Measurements from ENCODE around the gene NUP214.
"Not testable (repeated sequence)": the region's sequence is repeated elsewhere in the genome, so short reads cannot be mapped to it uniquely, and the experiment has no call there.

The NUP214 gene

GRCh38 chr9:131259432-131259898, 134.1 kb downstream of the NUP214 start:
- DNase-seq (ENCODE audit: low read depth in 2 of 2) = no peak

GRCh38 chr9:131259916-131260597, 134.7 kb downstream of the NUP214 start:
- DNase-seq (ENCODE audit: low read depth in 2 of 2) = no peak

DNA sequence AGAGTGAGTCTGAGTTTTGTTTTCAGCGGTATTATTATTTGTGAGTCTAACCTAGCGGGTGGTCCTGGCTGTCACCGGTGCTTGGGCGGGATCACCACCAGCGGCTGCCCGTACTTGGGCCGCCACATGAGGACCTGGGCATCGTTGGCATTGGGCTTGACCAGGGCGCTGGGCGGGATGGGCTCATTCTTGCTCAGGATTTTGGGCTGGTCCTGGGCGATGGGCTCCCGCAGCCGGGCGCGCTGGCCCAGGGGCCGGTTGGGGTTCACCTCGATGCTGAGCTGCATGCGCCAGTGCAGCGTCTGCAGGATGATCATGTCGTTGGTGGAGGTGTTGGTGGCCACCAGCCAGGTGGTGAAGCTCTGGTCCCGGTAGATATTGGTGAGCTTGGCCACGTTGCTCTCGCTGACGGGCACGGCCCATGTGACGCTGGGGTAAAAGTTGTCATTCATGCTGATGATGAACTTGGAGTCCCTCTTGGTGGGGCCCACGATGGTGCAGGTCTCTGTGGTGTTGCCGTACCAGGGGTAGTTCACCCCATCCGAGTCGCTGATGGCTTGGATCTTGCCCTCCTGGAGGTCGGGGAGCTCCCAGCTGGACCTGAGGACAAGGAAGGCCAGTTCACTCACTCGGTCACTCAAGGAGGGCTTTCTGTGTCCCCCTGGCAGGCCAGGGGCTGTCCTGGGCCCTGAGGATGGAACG, 135.5 kb downstream of the NUP214 start:
- no peak for DNase-seq (ENCODE audit: low read depth in 2 of 2)

DNA sequence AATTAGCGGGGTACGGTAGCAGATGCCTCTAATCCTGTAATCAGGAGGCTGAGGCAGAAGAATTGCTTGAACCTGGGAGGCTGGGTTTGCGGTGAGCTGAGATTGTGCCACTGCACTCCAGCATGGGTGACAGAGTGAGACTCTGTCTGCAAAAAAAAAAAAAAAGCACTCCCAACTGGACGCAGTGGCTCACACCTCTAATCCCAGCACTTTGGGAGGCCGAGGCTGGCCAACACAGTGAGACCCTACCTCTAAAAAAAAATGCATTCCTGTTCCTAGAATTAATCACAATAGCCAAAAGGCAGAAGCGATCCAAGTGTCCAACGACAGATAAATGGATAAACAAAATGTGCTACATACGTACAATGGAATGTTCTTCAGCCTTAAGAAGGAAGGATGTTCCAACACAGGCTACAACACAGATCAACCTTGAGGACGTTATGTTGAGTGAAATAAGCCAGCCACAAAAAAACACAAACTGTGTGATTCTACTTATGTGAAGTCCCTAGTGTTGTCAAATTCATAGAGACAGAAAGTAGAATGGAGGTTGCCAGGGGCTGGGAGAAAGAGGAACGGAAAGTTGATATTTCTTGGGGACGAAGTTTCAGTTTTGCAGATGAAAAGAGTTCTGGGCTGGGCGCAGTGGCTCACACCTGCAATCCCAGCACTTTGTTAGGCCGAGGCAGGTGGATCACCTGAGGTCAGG, 137.1 kb downstream of the NUP214 start:
- DNase-seq (ENCODE audit: low read depth in 2 of 2) = no peak

GRCh38 chr9:131263033-131263343, 137.6 kb downstream of the NUP214 start:
- not testable (repeated sequence) for DNase-seq (ENCODE audit: low read depth in 2 of 2)

GRCh38 chr9:131263701-131264100, 138.3 kb downstream of the NUP214 start:
- no peak for DNase-seq (ENCODE audit: low read depth in 2 of 2)

DNA sequence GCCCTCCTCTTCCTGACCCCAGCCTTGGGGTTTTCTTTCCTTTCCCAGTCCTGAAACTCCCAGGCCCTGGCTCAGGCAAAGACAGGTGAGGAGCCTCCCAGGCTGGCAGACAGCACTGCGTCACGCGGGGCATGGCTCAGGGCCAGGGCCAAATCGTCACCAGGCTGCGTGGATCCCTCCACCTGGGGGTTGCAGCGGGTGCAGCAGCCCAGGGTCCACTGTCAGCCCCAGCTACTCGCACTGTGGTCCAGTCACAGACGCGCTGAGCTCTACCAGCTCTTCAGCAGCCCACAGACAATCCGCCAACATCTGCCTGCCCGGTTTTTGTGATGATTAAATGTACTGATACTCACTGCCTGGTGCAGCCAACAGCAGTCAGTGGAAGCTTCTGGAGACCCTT, 138.8 kb downstream of the NUP214 start:
- no peak for DNase-seq (ENCODE audit: low read depth in 2 of 2)

DNA sequence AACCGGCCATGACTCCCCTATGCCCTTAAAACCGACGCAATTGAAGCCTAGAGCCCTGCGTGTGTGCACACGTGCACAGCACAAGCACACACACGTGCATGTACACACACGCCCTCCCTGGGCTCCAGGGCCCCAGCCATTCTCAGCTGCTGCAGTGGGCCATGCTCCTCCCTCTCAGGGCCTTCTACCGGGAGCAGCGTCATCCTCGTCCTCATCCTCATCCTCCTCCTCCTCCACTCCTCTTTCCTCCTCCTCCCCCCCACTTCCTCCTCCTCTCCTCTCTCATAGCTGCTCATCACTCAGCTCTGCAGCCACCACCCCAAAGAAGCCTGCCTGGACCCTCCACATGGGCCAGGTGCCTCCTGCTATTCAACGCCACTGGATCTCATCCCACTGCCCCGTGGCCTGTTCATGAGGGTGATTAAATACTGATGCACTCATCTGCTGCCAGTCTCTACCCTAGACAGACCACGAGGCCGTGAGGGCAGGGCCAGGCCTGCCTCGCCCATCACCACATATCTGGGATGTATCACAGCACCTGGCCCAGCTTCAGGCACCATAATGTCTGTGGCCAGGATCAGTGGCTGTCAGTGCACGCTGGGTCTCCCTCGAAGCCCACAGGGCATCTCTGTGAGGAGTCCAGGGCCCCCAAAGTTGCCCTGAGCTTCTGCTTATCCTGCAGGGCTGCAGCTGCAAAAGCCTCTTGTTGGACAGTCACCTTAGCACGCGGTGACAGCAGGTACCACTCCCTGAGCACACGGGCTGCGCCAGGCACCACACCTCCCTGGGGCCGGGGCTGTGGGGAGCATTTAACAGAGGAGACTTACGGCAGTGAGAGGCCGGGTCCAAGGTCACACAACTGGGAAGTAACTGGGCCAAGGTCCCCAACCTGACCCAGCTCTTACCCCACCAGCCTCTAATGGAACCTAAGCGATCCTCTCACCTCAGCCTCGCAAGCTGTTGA, 141.2 kb downstream of the NUP214 start:
- no peak for DNase-seq (ENCODE audit: low read depth in 2 of 2)

DNA sequence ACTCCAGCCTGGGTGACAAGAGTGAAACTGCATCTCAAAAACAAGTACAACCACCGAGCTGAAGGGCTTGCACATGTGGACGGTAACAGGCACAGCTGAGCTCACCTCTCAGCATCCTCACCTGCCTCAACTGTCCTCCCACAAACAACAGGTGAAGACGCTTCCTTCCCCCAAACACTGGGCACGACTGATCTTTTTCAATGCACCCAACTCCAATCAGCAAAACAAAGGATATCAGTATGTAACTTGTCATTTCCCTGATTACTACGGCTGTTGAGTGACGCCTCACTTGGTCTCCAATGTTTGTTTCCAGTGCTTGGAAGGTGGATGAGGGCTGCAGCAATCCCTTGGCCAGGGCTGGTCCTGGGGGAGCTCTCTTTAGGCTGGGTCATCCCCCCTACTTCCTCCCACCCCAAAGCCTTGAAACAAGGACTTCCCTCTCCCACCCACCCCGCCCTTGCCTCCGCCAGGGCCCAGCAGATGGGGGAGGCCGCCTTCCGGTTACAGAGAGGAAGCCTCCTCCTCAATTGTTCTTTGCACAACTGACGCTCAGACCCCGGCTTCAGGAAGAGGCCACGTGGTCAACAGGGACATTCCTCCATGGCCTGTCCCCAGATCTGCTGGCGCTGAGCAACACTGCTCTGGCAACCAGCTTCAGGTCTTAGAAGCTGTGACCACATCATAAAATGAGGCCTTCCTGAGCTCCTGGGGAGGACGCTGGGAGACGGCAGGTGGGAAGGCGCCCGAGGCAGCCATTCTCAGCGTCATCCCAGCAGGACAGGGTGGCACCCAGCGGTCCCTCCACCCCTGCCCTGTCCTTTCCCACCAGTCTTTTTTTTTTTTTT, 145.0 kb downstream of the NUP214 start:
- no peak for DNase-seq (ENCODE audit: low read depth in 2 of 2)

- not testable (repeated sequence) for DNase-seq (ENCODE audit: low read depth in 2 of 2)
Measured at GRCh38 chr9:131271016-131271273, 145.6 kb downstream of the NUP214 start.

- DNase-seq (ENCODE audit: low read depth in 2 of 2) = no peak
Measured at GRCh38 chr9:131271506-131271931, 146.1 kb downstream of the NUP214 start.

GRCh38 chr9:131272212-131272611, 146.8 kb downstream of the NUP214 start:
- no peak for DNase-seq (ENCODE audit: low read depth in 2 of 2)

DNA sequence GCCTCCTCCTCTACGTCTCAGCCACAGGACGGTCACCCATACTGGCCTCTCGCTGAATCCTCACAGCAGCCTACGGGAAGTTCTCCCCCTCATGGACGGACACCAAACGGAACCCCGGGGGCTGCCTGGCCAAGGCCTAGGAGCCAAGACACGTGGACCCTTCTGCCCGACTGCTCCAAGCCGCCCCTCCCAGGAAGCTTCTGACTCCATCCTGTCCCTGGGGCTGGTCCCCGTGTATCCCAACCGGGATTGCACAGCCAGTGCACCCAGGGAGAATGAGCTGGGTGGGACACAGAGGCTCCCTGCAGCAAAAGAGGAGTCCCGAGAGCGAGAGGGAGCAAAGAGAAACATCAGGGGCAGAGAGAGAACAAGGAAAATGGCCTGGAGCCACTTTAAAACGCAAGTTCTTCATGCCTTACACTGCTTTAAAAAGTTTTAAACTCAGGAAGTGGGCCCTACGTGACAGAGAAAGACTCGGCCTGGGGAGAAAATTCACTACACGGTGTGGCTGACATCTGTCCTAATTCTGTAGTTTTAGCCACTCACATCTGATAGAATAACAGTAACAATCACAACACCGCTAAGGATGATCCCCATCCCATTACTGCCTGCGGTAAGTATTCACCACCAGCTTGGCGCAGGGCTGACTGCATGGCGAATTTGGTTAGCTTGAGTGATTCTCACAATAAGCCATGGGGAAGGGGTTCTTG, 147.9 kb downstream of the NUP214 start:
- DNase-seq (ENCODE audit: low read depth in 2 of 2) = no peak

DNA sequence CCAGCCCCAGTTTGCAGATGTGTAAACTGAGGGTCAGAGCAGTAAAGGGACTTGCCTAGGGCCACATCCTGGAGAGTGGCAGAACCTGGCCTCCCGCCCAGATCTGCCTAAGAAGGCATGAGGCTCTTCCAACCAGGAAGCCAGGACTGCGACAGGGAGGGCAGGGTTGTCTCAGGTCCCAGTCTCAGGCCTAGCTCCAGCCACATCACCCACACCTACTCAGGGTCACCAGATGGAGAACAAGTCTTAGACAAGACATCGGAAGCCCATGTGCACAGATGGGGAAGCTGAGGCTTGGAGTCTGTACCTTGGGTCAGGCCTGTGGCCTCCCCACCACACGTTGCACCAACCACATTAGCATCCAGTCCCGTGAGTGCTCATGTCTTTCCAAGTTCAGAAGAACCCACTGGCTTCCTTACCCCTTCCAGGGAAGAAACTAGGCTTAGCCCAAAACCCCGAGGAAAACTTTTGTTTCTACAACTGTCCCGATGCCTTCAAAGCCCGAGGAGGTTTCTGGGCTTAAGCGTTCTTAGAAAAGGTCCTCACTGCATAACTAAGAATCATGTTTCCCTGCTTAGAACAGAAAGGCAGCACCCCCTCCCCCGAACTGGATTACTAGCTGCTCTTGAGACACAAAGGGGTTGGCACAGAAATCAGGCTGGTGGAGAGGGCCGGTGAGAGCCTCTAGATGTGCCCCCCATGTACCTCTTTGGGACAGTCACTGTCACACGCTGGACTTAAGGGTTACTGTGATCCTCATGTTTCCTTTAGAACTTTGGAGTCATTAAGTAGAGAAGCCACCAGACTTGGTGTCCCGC, 148.7 kb downstream of the NUP214 start:
- DNase-seq (ENCODE audit: low read depth in 2 of 2) = no peak

DNA sequence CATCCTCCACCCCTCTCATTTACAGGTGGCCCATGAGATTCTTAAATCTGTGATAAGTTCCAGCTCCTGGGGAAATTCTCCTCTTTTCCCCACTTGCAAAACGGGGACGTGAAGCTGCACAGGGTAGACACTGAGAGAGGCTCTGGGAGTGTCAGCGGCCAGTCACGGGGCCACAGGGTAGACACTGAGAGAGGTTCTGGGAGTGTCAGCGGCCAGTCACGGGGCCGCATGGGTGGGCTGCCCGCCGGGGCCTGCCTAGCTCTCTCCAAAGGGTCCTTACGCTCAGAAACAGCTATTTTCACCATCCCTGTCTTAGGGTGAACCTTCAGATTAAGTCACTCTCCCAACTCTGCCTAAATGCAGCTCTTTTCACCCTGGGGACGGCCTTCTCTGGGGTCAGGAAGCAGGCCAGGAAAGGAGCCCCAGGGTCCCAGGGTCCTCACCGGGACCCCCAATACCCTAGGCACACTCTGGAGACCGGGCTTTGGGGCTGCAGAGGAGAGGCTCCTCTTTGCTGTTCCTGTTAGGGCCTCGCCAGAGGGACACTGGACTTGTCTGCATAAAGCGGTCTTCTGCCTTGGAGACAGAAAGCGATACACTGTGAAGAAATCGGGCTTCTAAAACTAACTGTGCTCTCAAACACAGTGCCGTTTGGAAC, 149.4 kb downstream of the NUP214 start:
- no peak for DNase-seq (ENCODE audit: low read depth in 2 of 2)

DNA sequence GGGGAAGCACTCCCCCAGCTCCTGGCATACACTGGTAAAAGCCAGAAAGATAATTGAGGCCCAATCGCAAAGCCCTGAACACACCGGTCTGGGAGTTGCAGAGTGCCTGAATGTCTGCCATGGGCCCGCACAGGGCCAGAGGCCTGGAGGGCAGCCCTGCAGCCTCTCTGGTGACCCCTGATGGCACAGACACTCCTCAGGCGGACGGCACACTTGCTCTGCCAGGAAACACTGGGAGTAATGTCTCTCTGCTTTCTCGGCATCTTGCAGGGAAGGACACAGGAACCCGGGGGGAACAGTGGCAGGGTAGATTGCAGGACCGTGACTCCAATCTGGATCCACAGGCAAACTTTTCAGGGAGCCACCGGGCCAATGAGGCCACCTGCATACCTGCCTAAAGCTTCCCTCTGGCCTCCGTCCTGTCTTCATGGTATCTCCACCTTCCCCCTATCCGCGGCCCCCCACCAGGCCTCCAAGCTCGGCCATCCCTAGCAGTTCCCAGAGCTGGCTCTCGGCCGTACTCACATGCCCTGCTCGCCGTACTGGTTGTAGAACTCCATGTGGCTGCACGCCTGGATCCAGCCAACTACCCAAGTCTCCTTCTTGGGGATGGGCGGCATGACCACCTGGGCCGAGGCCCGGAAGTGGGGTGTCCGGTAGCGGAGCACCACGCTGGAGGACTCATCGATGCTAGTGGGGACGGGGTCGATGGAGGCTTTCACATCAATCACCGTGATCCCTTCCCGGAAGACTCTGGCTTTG, 150.1 kb downstream of the NUP214 start:
- DNase-seq (ENCODE audit: low read depth in 2 of 2) = no peak

DNA sequence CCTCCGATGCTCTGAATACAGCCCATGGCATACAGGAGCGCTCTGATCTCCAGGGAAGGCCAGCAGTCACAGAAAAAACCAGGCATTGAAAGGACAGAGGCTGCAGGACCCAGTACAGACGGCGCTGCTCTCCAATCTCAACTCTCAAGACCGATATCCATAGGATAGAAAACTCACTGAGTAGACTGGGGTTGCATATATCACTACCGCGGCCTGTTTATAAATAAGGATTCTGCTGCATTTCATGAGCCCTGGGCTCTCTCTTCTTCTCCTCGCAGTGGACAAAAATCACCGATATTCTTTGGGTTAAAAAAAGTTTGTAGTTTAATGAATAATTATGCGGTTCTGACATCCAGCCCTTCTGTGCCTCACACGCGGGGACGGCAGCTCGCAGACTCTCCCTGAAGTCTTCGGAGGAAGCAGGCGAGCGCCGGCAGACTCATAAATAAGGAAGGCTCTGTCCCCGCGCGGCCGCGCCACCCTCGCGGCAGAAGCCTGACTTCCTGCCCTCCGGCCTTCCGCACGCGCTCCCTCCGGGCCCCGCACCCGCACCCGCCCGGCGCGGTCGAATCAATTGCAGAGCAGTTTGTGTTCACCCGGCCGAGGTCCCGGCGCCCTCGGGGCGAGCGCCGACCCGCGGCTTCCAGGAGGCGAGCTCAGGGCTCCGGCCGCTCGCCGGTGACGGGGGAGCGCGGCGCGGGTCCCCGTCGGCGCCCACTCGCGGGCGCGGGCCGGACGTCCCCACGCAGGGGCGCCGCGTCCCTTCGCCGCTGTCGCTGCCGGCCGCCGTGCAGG, 150.9 kb downstream of the NUP214 start, which contains the start of gene FAM78A:
FAM78A (minus strand) TSS at position 417 of the 795 bp plus-strand sequence; CDS start at position 86, 331 bp downstream.
- DNase-seq (ENCODE audit: low read depth in 2 of 2) = no peak
